ENCODE data around the gene MKRN1. TPM values are rescaled to one million over a fixed set of nuclear protein-coding genes. Genes with fewer than 3 reads are reported as not detected.

Gene MKRN1
- total RNA-seq, 2 donors from 2014 or later = 59.1 to 74.7 TPM

Other genes with a start within 250 kb of the MKRN1 start
- gene SLC37A3, start 81.0 kb downstream of the MKRN1 start, total RNA-seq = 10 to 100 TPM; 50.7 to 59.0 TPM
- not detected for gene RAB19, start 75.4 kb downstream of the MKRN1 start, total RNA-seq
- gene DENND2A, start 161.3 kb upstream of the MKRN1 start, total RNA-seq = 10 to 100 TPM; 13.7 to 26.4 TPM
- gene ADCK2, start 193.4 kb upstream of the MKRN1 start, total RNA-seq = 10 to 100 TPM; 12.3 to 16.1 TPM
- gene NDUFB2, start 217.2 kb upstream of the MKRN1 start, total RNA-seq = 100 to 1,000 TPM; 179 to 198 TPM